ENCODE data around the gene SLMAP.

Gene SLMAP

GRCh38 chr3:57951066-57951882 lies 195.2 kb downstream of the SLMAP start:
- H3K27ac ChIP-seq = peak overlapping the region in 20 of 21 experiments; percentile 8 to 77 (median 62)
- H3K4me3 ChIP-seq = no peak overlapping the region

DNA sequence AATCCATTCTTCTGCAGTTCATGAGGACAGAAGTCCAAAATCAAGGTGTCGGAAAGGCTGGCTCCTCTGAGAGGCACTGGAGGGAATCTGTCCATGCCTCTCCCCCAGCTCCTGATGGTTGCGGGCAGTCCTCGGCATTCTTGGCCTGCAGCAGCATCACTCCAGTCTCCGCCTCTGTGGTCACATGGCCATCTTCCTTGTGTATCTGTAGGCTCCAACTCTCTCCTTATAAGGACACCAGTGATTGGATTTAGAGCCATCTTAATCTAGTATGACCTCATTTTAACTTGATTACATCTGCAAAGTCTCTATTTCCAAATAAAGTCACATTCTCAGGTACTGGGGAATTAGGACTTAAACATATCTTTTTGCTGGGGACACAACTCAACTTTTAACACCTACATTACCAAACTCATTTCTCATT lies 196.1 kb downstream of the SLMAP start:
- Histone ChIP-seq H3K4me3 (no peak overlapping the region), H3K27ac (peak overlapping the region in 12 of 21 experiments; percentile 12 to 77 (median 68))

- Histone ChIP-seq H3K27ac (peak overlapping the region in 7 of 21 experiments; percentile 30 to 77 (median 70)), H3K4me3 (no peak overlapping the region)
Measured at GRCh38 chr3:57952651-57953050, 196.5 kb downstream of the SLMAP start.

DNA sequence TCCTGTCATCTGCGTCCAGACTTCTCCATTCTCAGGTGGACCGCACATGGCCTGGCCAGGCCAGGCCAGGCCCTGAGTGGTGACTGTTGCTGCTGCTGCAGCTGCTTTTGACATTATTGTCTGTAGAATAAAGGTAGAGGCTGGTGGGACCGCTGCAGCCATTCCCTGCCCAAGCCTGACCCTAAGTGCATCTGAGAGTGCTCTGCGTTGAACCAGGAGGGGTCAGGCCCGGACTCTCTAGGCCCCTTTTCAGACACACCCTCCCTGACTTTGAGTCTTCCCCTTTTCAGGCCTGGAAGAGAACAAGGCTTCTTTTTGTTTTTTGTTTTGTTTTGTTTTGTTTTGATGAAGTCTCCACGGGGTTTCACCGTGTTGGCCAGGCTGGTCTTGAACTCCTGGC lies 197.5 kb downstream of the SLMAP start:
- no peak overlapping the region for H3K4me3 ChIP-seq
- H3K27ac ChIP-seq = peak overlapping the region in 9 of 21 experiments; percentile 6 to 77 (median 59)

DNA sequence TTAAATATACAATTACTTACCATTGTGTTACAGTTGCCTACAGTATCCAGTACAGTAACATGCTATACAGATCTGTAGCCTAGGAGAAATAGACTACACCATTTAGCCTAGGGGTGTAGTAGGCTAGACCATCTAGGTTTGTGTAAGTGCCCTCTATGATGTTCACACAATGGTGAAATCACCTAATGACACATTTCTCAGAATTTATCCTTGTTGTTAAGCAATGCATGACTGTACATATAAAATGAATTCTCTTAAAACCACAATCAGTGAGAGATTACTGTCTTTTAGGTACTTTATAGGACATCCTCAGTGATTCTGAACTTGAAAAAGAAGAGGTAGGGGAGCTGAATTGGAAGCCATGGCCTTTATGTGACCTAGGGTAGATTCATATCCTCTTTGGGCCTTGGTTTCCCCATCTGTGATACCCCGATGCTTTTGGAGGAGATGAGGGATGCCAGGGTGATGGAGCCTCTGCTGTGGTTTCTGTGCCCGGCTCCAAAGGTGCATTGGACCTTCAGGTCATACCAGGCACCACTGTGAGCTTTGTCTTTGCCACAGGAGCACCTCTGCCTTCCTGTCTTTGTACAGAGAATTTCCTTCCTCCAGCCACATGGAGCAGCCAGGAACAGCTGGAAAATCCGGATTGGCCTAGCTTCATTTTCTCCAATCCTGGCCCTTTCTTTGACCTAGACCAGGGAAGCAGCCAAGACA lies 200.2 kb downstream of the SLMAP start:
- Histone ChIP-seq H3K4me3 (no peak overlapping the region), H3K27ac (peak overlapping the region in 1 of 21 experiments; percentile 33)

- Histone ChIP-seq H3K4me3 (no peak overlapping the region), H3K27ac (peak overlapping the region in 1 of 21 experiments; percentile 12)
Measured at GRCh38 chr3:57956833-57957174, 200.7 kb downstream of the SLMAP start.

GRCh38 chr3:57957824-57958223 lies 201.7 kb downstream of the SLMAP start:
- H3K4me3 ChIP-seq = no peak overlapping the region
- no peak overlapping the region for H3K27ac ChIP-seq

GRCh38 chr3:57958642-57959422 lies 202.7 kb downstream of the SLMAP start:
- no peak overlapping the region for H3K4me3 ChIP-seq
- H3K27ac ChIP-seq = peak overlapping the region in 20 of 21 experiments; percentile 37 to 81 (median 63)

DNA sequence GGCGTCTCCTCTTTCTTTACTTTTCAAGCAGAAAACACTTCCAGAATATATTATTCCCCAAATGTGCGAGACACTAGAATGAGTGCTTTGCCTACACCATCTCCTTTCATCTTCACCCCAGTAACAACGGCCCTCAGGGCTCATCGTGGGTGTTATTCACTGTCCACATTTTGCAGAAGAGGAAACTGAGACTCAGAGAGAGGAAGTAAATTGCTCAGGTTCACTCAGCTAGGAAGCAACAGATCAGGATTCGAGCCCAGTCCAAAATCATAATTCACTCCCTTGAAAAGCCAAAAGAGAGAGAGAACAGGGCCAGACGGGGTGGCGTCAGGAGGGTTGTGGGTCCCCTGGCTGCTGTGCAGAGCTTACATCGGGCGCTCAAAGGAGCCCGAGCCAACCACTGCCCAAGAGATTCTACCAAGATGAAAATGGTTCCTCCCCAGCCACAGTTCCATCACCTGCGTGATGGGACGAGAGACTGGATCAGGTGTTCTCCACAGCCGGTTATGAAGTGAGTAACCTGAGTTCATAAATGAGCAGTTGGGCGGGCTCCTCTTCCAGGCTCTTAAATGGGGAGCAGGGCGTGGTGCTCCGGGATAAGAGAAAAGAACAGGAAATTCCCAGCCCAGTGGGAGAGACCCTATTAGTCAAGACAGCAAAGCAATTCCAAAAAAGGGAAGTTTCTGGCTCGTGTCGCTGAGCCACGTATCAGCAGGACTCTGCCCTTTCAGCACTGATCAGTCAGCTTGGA lies 203.5 kb downstream of the SLMAP start:
- H3K4me3 ChIP-seq = no peak overlapping the region
- H3K27ac ChIP-seq = peak overlapping the region in 19 of 21 experiments; percentile 37 to 81 (median 63)

- no peak overlapping the region for H3K4me3 ChIP-seq
- peak overlapping the region in 15 of 21 experiments; percentile 12 to 79 (median 63) for H3K27ac ChIP-seq
Measured at GRCh38 chr3:57960174-57960505, 204.0 kb downstream of the SLMAP start.

DNA sequence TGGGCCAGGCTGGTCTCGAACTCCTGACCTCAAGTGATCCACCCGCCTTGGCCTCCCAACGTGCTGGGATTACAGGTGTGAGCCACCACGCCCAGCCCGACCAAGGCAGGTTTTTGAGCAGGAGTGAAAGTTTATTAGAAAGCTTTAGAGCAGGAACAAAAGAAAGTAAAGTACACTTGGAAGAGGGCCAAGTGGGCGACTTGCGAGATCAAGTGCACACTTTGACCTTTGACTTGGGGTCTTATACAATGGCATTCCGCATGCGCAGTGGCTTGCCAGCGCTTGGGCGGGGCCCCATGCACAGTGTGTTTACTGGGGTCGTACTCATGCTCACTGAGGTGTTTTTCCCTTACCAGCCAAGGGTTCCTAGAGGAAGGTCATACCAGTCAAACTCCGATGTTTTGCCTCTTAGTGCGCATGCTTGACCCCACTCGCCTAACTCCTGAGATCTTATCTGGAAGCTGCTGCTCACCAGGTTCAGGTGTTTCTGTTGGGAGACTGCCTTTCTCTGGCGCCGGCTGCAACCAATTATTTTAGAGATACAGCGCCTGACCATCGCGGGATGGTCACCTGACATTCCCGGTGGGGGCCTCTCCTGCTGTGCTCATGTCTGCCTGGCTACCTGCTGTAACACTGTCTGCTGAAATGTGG lies 205.2 kb downstream of the SLMAP start:
- no peak overlapping the region for H3K27ac ChIP-seq
- no peak overlapping the region for H3K4me3 ChIP-seq

- no peak overlapping the region for H3K4me3 ChIP-seq
- H3K27ac ChIP-seq = no peak overlapping the region
Measured at GRCh38 chr3:57961828-57962447, 205.8 kb downstream of the SLMAP start.

GRCh38 chr3:57962448-57962834 lies 206.3 kb downstream of the SLMAP start:
- no peak overlapping the region for H3K27ac ChIP-seq

DNA sequence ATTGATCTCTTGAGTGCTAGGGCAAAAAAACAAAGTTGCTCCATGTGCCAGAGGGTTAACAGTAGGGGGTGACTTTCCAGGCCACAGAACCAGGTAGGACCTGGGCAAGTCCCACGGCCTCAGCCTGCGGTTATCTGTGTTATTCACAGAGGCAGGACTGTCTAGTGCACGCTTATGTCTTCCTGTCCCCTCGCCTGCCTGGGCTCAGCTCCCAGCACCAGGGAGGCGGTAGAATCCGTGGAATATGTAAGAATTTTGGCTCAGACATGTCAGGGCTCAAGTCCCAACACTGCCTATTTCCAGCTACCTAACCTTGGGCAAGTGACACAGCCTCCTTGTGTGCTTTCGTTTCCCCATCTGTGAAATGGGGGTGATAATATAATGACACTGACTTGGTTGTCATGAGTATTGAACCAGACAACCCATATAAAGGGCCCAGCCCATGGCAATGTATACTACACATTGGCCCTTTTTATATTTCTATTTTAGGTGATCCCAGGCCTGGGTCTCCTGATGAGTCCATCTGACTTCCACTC lies 207.8 kb downstream of the SLMAP start:
- Histone ChIP-seq H3K4me3 (no peak overlapping the region), H3K27ac (no peak overlapping the region)

More at GRCh38 chr3:57962448-57962834, 206.3 kb downstream of the SLMAP start:
- H3K4me3 ChIP-seq = no peak overlapping the region

DNA sequence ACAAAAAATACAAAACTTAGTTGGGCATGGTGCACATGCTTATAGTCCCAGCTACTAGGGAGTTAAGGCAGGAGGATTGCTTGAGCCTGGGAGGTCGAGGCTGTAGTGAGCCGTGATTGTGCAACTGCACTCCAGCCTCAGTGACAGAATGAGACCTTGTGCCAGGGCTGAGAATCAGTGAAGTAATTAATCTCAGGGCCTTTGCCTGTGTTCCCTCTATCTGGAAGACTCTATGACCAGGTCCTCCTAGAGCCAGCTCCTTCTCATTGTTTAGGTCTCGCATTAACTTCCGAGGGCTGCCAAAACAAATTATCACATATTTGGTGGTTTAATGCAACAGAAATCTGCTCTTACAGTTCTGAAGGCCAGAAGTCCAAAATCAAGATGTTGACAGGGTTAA lies 210.7 kb downstream of the SLMAP start:
- Histone ChIP-seq H3K27ac (no peak overlapping the region), H3K4me3 (no peak overlapping the region)

- Histone ChIP-seq H3K4me3 (no peak overlapping the region), H3K27ac (no peak overlapping the region)
Measured at GRCh38 chr3:57967590-57967989, 211.5 kb downstream of the SLMAP start.

DNA sequence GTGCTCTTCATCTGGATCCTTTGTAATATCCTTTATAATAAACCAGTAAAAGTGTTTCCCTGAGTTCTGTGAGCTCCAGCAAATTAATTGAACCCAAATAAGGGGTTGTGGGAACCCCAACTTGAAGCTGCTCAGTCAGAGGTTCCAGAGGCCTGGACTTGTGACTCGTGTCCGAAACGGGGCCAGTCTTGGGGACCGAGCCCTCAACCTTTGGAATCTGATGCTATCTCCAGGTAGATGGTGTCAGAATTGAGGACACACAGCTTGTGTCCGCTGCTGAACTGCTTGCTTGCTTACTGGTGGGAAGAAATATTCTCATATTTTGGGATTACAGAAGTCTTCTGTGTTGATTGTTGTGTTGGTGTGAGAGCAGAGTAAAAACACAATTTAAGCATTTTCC lies 212.4 kb downstream of the SLMAP start:
- Histone ChIP-seq H3K4me3 (no peak overlapping the region), H3K27ac (no peak overlapping the region)

DNA sequence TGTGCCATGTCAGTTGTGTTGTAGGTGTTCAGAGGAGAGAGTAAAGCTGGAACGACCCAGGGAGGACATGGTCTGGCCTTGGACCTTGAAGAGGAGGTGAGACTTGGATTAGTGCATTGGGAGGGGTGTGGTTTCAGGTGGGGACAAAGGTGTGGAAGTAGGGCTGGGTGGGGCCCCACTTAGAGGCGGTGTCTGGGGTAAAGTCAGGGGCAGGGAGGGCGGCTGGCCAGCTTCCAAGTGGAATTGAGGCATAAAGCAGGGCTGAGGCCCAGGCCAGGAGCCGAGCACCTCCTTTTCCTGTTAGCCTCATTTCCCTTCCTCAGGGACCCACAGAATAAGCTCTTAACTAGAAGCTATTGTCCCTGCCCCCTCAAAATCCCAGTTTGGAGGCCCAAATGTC lies 215.9 kb downstream of the SLMAP start:
- H3K27ac ChIP-seq = peak overlapping the region in 2 of 21 experiments; percentile 1 to 50
- no peak overlapping the region for H3K4me3 ChIP-seq
